ENCODE results near the gene PITPNC1.

DNA sequence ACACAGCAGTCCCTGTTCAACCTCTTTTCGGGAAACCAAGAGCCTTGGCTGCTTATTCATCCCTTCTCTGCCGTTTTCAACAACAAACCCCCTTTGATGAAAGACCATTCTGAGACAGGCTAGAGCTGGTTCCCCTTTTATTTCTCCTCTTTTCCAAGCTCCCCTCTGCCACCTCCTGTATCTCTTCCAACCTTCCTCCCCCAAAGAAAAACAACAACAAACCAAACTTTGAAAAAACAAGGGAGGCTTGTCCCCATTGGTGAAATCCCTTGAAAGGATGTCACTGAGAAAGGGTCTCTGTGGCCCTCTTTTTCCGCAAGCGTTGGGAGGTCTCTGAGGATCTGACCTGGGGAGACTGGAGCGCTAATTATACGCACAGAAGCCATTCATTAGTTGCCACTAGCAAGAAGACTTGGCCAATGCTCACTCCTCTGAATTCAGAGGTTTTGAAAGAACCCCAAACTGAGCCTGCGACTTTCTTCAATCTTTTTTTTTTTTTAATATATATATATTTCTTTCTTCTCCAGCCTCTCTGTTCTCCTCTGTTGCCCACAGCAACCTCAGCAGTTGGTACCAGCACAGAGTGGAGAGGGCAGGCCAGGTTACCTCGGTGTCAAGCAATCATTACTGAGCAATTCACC lies 101.4 kb downstream of the PITPNC1 start:
- TF ChIP-seq, protein P1, sequence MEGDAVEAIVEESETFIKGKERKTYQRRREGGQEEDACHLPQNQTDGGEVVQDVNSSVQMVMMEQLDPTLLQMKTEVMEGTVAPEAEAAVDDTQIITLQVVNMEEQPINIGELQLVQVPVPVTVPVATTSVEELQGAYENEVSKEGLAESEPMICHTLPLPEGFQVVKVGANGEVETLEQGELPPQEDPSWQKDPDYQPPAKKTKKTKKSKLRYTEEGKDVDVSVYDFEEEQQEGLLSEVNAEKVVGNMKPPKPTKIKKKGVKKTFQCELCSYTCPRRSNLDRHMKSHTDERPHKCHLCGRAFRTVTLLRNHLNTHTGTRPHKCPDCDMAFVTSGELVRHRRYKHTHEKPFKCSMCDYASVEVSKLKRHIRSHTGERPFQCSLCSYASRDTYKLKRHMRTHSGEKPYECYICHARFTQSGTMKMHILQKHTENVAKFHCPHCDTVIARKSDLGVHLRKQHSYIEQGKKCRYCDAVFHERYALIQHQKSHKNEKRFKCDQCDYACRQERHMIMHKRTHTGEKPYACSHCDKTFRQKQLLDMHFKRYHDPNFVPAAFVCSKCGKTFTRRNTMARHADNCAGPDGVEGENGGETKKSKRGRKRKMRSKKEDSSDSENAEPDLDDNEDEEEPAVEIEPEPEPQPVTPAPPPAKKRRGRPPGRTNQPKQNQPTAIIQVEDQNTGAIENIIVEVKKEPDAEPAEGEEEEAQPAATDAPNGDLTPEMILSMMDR (IDR thresholded peaks at IDR 0.05), result no peak
- TF ChIP-seq POLR2A (IDR thresholded peaks at IDR 0.05), result no peak

All from Peyer's patch (tissue), 4 donors.